T-helper 1 cell treated with Interleukin-12 subunit alpha and Interleukin-12 subunit beta and Interleukin-4 antibody, amounts not matched to agents 30 μg/mL and 1 μg/mL, for 36 hours (primary cell): ENCODE measurements around the gene CASP12.

ENCODE experiments used
- H3K27ac Mint-ChIP-seq: one replicate; pipeline ENCODE4 v1.8.0; 2021; ENCODE audit warnings: mild to moderate bottlenecking, mixed read lengths
- H3K27me3 Mint-ChIP-seq: one replicate; pipeline ENCODE4 v1.8.0; 2021; ENCODE audit warnings: low read depth, mixed read lengths
- H3K36me3 Mint-ChIP-seq: one replicate; pipeline ENCODE4 v1.8.0; 2021; ENCODE audit warnings: low read depth, mixed read lengths
- H3K4me1 Mint-ChIP-seq: one replicate; pipeline ENCODE4 v1.8.0; 2021; ENCODE audit warnings: low read depth, mixed read lengths
- H3K4me3 Mint-ChIP-seq: one replicate; pipeline ENCODE4 v1.8.0; 2021; ENCODE audit warnings: mild to moderate bottlenecking, moderate library complexity, mixed read lengths
- H3K9me3 Mint-ChIP-seq: one replicate; pipeline ENCODE4 v1.8.0; 2021; ENCODE audit warnings: mixed read lengths

The CASP12 gene

DNA sequence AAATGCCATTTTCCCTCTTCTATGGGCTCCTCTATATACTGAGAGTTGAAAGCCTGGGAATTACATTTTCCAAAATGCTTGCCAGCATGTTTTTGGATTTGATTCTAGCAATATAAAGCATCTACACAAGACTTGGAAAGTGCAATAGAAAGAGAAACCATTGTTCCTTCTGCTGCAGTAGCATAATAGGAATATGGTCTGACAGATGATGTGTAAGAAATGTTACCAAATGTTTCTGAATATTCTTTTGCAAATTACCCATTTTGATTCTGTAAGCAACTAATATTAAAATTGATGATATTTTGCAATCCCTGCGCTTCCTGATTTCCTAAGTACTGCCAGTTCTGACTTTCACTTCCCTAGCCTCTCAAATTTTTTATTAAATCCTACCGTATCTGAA is 61.6 kb downstream of the CASP12 start:
- Mint-ChIP-seq H3K27ac (no peak overlapping the region), H3K9me3 (peaks cover 13% of the 10 kb centered on the region), H3K27me3 (no peaks in the 10 kb centered on the region), H3K4me1 (no peaks in the 10 kb centered on the region), H3K4me3 (no peak overlapping the region), H3K36me3 (no peaks in the 10 kb centered on the region)
